ENCODE data around the gene BMERB1.

Gene BMERB1

GRCh38 chr16:15621889-15622288 is 187.5 kb downstream of the BMERB1 start:
- in situ Hi-C loops (cut with HindIII; ENCODE audit: low pct_unique_long_range_greater_than_20kb, low sequenced_read_pairs), result no loop called here
- no peak for DNase-seq (ENCODE audit: low read depth in 1 of 2, low spot score in 1 of 2)
- TF ChIP-seq JUND (IDR thresholded peaks at IDR 0.05; ENCODE audit: low read depth), result no peak

DNA sequence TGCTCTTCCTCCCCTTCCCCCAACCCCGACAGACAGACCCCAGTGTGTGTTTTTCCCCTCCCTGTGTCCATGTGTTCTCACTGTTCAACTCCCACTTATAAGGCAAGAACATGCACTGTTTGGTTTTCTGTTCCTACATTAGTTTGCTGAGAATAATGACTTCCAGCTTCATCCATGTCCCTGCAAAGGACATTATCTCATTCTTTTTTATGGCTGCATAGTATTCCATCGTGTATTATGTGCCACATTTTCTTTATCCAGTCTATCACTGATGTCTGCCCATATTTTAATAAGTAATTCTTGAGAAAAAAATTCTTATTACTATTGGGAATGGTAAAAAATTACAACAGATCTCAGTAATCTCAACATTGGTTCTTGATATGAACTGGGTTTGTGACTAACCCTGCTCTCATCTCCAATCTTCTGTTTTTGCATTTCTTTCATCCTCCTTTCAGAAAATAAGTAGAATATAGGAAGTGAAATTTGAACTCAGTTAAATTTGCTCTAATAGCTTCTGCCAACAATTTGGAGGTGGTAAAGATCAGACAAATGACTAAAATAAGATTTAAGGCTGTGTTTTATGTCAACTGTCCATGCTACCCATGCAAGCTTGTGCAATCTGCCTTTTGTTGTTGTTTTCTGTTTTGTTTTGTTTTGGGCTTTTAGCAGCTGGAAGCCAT is 197.5 kb downstream of the BMERB1 start:
- in situ Hi-C loops (cut with HindIII; ENCODE audit: low pct_unique_long_range_greater_than_20kb, low sequenced_read_pairs), result no loop called here
- TF ChIP-seq JUND (IDR thresholded peaks at IDR 0.05; ENCODE audit: low read depth), result no peak
- no peak for DNase-seq (ENCODE audit: low read depth in 1 of 2, low spot score in 1 of 2)

DNA sequence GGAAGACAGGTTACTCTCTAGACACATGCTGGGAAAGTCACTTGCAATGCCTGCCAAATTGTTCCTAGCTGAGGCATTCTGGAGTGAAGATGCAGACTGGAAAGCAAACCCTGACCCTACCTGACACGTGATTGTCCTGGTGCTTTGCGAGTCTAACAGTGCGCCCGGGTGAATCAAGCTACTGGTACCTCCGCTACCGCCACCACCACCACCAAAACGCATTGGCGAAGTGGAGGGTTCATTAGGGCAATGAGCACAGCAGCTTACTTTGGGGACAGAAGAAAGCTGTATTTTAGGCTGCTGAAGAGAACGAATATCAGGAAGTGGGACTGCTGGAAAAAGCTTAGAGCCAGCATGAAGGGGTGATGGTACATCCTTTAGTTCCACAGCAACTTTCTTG is 201.5 kb downstream of the BMERB1 start:
- in situ Hi-C loops (cut with HindIII; ENCODE audit: low pct_unique_long_range_greater_than_20kb, low sequenced_read_pairs), result no loop called here
- TF ChIP-seq JUND (IDR thresholded peaks at IDR 0.05; ENCODE audit: low read depth), result no peak
- no peak for DNase-seq (ENCODE audit: low read depth in 1 of 2, low spot score in 1 of 2)

DNA sequence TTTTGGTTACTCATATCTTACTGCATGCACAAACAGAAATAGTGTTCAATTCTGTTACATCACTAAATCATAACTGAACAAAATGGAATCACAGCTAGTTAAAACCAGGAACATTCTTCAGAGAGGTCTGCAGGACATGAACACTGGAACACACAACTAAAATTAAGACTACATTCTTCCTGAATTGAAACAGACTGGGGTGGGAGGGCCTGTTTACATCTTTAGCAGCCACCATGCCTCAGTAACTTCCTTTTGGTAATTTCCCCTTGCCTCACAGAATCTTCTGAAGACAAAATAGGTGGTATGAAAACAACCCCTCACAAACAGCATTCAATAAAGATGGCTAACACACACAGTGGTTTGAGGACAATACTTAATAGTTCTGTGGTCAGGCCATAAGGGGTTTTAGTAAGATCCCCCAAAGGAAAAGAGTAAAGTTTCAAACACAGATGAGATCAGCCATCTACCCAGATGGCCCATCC is 202.0 kb downstream of the BMERB1 start:
- in situ Hi-C loops (cut with HindIII; ENCODE audit: low pct_unique_long_range_greater_than_20kb, low sequenced_read_pairs), result no loop called here
- no peak for TF ChIP-seq JUND (IDR thresholded peaks at IDR 0.05; ENCODE audit: low read depth)
- no peak for DNase-seq (ENCODE audit: low read depth in 1 of 2, low spot score in 1 of 2)

Data from T47D (cell line).